ENCODE measurements around the gene L1CAM.
"Not testable (repeated sequence)": the region's sequence is repeated elsewhere in the genome, so short reads cannot be mapped to it uniquely, and the experiment has no call there.

L1CAM gene

GRCh38 chrX:153828723-153829548, 57.0 kb downstream of the L1CAM start:
- no peak for DNase-seq (ENCODE audit: low read depth, low spot score)

GRCh38 chrX:153828308-153828707, 57.7 kb downstream of the L1CAM start:
- no peak for DNase-seq (ENCODE audit: low read depth, low spot score)

GRCh38 chrX:153827903-153828302, 58.1 kb downstream of the L1CAM start:
- no peak for DNase-seq (ENCODE audit: low read depth, low spot score)

GRCh38 chrX:153827016-153827415, 59.0 kb downstream of the L1CAM start:
- DNase-seq (ENCODE audit: low read depth, low spot score) = no peak

- DNase-seq (ENCODE audit: low read depth, low spot score) = no peak
These were observed 60.9 kb downstream of the L1CAM start for GRCh38 chrX:153825042-153825441.

- DNase-seq (ENCODE audit: low read depth, low spot score) = no peak
These were observed 61.6 kb downstream of the L1CAM start for GRCh38 chrX:153824348-153824747.

- DNase-seq (ENCODE audit: low read depth, low spot score) = no peak
These were observed 64.9 kb downstream of the L1CAM start for GRCh38 chrX:153821066-153821465.

- no peak for DNase-seq (ENCODE audit: low read depth, low spot score)
These were observed 65.4 kb downstream of the L1CAM start for GRCh38 chrX:153820601-153821000.

GRCh38 chrX:153819384-153820040, 66.5 kb downstream of the L1CAM start:
- no peak for DNase-seq (ENCODE audit: low read depth, low spot score)

- DNase-seq (ENCODE audit: low read depth, low spot score) = no peak
These were observed 67.2 kb downstream of the L1CAM start for GRCh38 chrX:153818571-153819383.

GRCh38 chrX:153818064-153818463, 67.9 kb downstream of the L1CAM start:
- DNase-seq (ENCODE audit: low read depth, low spot score) = not testable (repeated sequence)

GRCh38 chrX:153816831-153817690, 68.9 kb downstream of the L1CAM start:
- no peak for DNase-seq (ENCODE audit: low read depth, low spot score)

GRCh38 chrX:153814591-153815315, 71.2 kb downstream of the L1CAM start:
- DNase-seq (ENCODE audit: low read depth, low spot score) = no peak

GRCh38 chrX:153813161-153813560, 72.8 kb downstream of the L1CAM start:
- no peak for DNase-seq (ENCODE audit: low read depth, low spot score)

- DNase-seq (ENCODE audit: low read depth, low spot score) = no peak
These were observed 73.8 kb downstream of the L1CAM start for GRCh38 chrX:153812220-153812619.
